HepG2 (cell line): ENCODE results near the gene TPP2. TPM values are rescaled to one million over a fixed set of nuclear protein-coding genes. Genes with fewer than 3 reads are reported as not detected.

Experiments
- CENPX ChIP-seq: sonication (generic); formaldehyde crosslinking; IDR thresholded peaks from 2 replicates; pipeline ENCODE4 v1.9.0; 2021; ENCODE audit warnings: mild to moderate bottlenecking, missing genetic modification reagents, moderate library complexity
- EZH2 ChIP-seq: conservative IDR thresholded peaks from 2 replicates; pipeline ENCODE4 v1.6.1; 2012; ENCODE audit warnings: mild to moderate bottlenecking, low read depth, low read length, moderate library complexity
- LCORL ChIP-seq, 2 experiments: fragments of 450-650 bp in 1 of 2; sonication (generic) in 1 of 2; formaldehyde crosslinking in 1 of 2; IDR thresholded peaks; 2 replicates each; pipeline versions ENCODE4 v1.5.0 to v1.6.1; 2017 to 2020; ENCODE audit warnings: antibody characterized with exemption in 1 of 2, missing genetic modification reagents in 1 of 2
- MTA1 ChIP-seq: sonication (generic); formaldehyde crosslinking; IDR thresholded peaks from 2 replicates; pipeline ENCODE4 v1.4.0; 2020; ENCODE audit warnings: missing genetic modification reagents, mild to moderate bottlenecking, borderline replicate concordance
- SOX6 ChIP-seq, 2 experiments: fragments of 450-650 bp in 1 of 2; sonication (generic) in 1 of 2; formaldehyde crosslinking in 1 of 2; IDR thresholded peaks; 2 replicates each; pipeline versions ENCODE4 v1.4.0 to v1.6.1; 2017 to 2020; ENCODE audit warnings: antibody characterized with exemption in 1 of 2, mild to moderate bottlenecking in 1 of 2, missing genetic modification reagents in 1 of 2
- ZBTB10 ChIP-seq: sonication (generic); formaldehyde crosslinking; IDR thresholded peaks from 2 replicates; pipeline ENCODE4 v1.4.0; 2020; ENCODE audit warnings: missing genetic modification reagents, borderline replicate concordance
- ZNF274 ChIP-seq: sonication (generic); formaldehyde crosslinking; IDR thresholded peaks from 2 replicates; pipeline ENCODE4 v1.5.1; 2020; ENCODE audit warnings: mild to moderate bottlenecking, missing genetic modification reagents
- ZNF552 ChIP-seq: sonication (generic); formaldehyde crosslinking; IDR thresholded peaks from 2 replicates; pipeline ENCODE4 v1.9.0; 2022; ENCODE audit warnings: missing genetic modification reagents, mild to moderate bottlenecking, borderline replicate concordance
- ZNF639 ChIP-seq: conservative IDR thresholded peaks from 2 replicates; pipeline ENCODE4 v1.6.1; 2018; ENCODE audit warnings: missing genetic modification reagents
- ZNF713 ChIP-seq: sonication (generic); formaldehyde crosslinking; IDR thresholded peaks from 2 replicates; pipeline ENCODE4 v1.4.0; 2020; ENCODE audit warnings: mild to moderate bottlenecking, missing genetic modification reagents
- polyA plus RNA-seq, 8 experiments: library from polyadenylated mRNA; depleted of rRNA in 3 of 8; stranded (reverse) in 7 of 8; unstranded in 1 of 8; fragments of >200 nt; fragmentation: Illumina TruSeq in 4 of 8; extraction: Trizol in 4 of 8; gene quantifications; 2 replicates each; pipeline versions ENCODE4 v1.2.1 to v1.2.3, GENCODE V29; 2011 to 2016; ENCODE audit warnings: low read depth in 4 of 8, missing spikeins in 1 of 8, mixed read lengths in 1 of 8; ENCODE audit not compliant: insufficient read depth in 1 of 8
- total RNA-seq, 5 experiments: library from RNA; depleted of rRNA; stranded (reverse); fragments of >200 nt; fragmentation: Illumina TruSeq; extraction: Trizol; gene quantifications; 2 replicates each; pipeline ENCODE4 v1.2.3, GENCODE V29; 2016; ENCODE audit warnings: low read depth in 1 of 5

TPP2 gene
- total and polyA plus RNA-seq, 2 of the 13 experiments (the other 11 are each of a cell fraction or from before 2014, with no cell fraction given) = 16.4 to 52.1 TPM

- no peak for TF ChIP-seq LCORL (IDR thresholded peaks at IDR 0.05)
- no peak for TF ChIP-seq LCORL (CRISPR knock-in tag; IDR thresholded peaks at IDR 0.05)
- no peak for TF ChIP-seq SOX6 (IDR thresholded peaks at IDR 0.05)
- no peak for TF ChIP-seq SOX6 (CRISPR knock-in tag; IDR thresholded peaks at IDR 0.05)
- no peak for TF ChIP-seq ZNF552
- TF ChIP-seq ZBTB10 (CRISPR knock-in tag) = no peak
- TF ChIP-seq EZH2 = no peak
- no peak for TF ChIP-seq ZNF713 (CRISPR knock-in tag)
- TF ChIP-seq ZNF639 (CRISPR knock-in tag) = no peak
- no peak for TF ChIP-seq MTA1 (CRISPR knock-in tag)
- no peak for TF ChIP-seq ZNF274 (CRISPR knock-in tag)
- TF ChIP-seq CENPX (CRISPR knock-in tag) = no peak
- TF ChIP-seq, all 625 proteins: peak for 0
Measured at GRCh38 chr13:102638741-102639140, 42.0 kb downstream of the TPP2 start (continued).
